ENCODE results near the gene CCL13.

DNA sequence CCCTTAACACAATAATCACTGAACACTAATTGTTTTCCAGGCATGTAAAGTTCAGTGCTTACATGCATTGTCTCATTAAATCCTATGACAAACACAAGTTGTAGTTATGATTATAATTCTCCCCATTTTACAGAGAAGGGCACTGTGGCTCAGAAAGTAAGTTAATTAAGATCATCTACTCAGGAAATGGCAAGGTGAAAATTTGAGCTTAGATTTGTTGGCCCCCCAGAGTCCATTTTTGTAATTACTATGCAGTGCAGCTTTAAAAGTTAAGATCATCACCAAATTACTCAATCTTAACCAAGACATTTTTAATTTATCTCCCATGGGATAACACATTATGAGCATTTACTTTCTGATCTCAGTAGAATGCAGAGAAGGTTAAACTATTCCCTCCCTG, 41.0 kb downstream of the CCL13 start:
- TF ChIP-seq, protein P1, sequence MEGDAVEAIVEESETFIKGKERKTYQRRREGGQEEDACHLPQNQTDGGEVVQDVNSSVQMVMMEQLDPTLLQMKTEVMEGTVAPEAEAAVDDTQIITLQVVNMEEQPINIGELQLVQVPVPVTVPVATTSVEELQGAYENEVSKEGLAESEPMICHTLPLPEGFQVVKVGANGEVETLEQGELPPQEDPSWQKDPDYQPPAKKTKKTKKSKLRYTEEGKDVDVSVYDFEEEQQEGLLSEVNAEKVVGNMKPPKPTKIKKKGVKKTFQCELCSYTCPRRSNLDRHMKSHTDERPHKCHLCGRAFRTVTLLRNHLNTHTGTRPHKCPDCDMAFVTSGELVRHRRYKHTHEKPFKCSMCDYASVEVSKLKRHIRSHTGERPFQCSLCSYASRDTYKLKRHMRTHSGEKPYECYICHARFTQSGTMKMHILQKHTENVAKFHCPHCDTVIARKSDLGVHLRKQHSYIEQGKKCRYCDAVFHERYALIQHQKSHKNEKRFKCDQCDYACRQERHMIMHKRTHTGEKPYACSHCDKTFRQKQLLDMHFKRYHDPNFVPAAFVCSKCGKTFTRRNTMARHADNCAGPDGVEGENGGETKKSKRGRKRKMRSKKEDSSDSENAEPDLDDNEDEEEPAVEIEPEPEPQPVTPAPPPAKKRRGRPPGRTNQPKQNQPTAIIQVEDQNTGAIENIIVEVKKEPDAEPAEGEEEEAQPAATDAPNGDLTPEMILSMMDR (tag by site-specific recombination; IDR thresholded peaks at IDR 0.05): no peak
- TF ChIP-seq, protein P2, sequence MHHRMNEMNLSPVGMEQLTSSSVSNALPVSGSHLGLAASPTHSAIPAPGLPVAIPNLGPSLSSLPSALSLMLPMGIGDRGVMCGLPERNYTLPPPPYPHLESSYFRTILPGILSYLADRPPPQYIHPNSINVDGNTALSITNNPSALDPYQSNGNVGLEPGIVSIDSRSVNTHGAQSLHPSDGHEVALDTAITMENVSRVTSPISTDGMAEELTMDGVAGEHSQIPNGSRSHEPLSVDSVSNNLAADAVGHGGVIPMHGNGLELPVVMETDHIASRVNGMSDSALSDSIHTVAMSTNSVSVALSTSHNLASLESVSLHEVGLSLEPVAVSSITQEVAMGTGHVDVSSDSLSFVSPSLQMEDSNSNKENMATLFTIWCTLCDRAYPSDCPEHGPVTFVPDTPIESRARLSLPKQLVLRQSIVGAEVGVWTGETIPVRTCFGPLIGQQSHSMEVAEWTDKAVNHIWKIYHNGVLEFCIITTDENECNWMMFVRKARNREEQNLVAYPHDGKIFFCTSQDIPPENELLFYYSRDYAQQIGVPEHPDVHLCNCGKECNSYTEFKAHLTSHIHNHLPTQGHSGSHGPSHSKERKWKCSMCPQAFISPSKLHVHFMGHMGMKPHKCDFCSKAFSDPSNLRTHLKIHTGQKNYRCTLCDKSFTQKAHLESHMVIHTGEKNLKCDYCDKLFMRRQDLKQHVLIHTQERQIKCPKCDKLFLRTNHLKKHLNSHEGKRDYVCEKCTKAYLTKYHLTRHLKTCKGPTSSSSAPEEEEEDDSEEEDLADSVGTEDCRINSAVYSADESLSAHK (tag by site-specific recombination; IDR thresholded peaks at IDR 0.05): no peak
- TF ChIP-seq ZNF768 (tag by site-specific recombination; IDR thresholded peaks at IDR 0.05): no peak
- no peak for TF ChIP-seq ZNF2 (tag by site-specific recombination; IDR thresholded peaks at IDR 0.05)
- TF ChIP-seq, protein P3, sequence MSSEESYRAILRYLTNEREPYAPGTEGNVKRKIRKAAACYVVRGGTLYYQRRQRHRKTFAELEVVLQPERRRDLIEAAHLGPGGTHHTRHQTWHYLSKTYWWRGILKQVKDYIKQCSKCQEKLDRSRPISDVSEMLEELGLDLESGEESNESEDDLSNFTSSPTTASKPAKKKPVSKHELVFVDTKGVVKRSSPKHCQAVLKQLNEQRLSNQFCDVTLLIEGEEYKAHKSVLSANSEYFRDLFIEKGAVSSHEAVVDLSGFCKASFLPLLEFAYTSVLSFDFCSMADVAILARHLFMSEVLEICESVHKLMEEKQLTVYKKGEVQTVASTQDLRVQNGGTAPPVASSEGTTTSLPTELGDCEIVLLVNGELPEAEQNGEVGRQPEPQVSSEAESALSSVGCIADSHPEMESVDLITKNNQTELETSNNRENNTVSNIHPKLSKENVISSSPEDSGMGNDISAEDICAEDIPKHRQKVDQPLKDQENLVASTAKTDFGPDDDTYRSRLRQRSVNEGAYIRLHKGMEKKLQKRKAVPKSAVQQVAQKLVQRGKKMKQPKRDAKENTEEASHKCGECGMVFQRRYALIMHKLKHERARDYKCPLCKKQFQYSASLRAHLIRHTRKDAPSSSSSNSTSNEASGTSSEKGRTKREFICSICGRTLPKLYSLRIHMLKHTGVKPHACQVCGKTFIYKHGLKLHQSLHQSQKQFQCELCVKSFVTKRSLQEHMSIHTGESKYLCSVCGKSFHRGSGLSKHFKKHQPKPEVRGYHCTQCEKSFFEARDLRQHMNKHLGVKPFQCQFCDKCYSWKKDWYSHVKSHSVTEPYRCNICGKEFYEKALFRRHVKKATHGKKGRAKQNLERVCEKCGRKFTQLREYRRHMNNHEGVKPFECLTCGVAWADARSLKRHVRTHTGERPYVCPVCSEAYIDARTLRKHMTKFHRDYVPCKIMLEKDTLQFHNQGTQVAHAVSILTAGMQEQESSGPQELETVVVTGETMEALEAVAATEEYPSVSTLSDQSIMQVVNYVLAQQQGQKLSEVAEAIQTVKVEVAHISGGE (tag by site-specific recombination; conservative IDR thresholded peaks at IDR 0.05; ENCODE audit: low read depth): no peak

All from HEK293 (cell line).